Bronchial epithelial cell (primary cell): ENCODE data around the gene NFATC3. TPM values are rescaled to one million over a fixed set of nuclear protein-coding genes. Genes with fewer than 3 reads are reported as not detected.
A peak's percentile ranks its signal among the peaks of the same experiment; 100 is the strongest.
"Not testable (repeated sequence)": the region's sequence is repeated elsewhere in the genome, so short reads cannot be mapped to it uniquely, and the experiment has no call there.

Experiments
- DNase-seq: peaks from one replicate; pipeline ENCODE4 v3.0.0-alpha.2; 2010; ENCODE audit warnings: low read depth
- FAIRE-seq: peaks from 2 replicates; lab custom pipeline; 2011; peaks lifted over from hg19 to GRCh38; lab: Jason Lieb, UNC
- H3K27me3 ChIP-seq: 2 replicates; pipeline ENCODE4 v1.5.1; 2011; ENCODE audit warnings: low read length; ENCODE audit not compliant: control insufficient read depth, insufficient read depth
- H3K36me3 ChIP-seq: 2 replicates; pipeline ENCODE4 v1.5.1; 2011; ENCODE audit warnings: low read length; ENCODE audit not compliant: control insufficient read depth, insufficient read depth
- H3K4me3 ChIP-seq: 2 replicates; pipeline ENCODE4 v1.5.1; 2011; ENCODE audit warnings: mild to moderate bottlenecking, low read depth, low read length, control low read depth
- total RNA-seq: library from RNA; depleted of rRNA; stranded (reverse); fragments of >200 nt; gene quantifications from 2 replicates; pipeline ENCODE4 v1.2.1, GENCODE V29; 2014
- TF ChIP-seq, protein P1 (sequence below): IDR thresholded peaks from 2 replicates; pipeline ENCODE4 v1.5.1; 2011; ENCODE audit warnings: mild to moderate bottlenecking, moderate library complexity, low read length, control low read depth, inconsistent platforms; ENCODE audit not compliant: insufficient read depth, severe bottlenecking

Gene NFATC3
- total RNA-seq, 1 donor from 2014 or later: 5.8 TPM

GRCh38 chr16:68115851-68116250 lies 30.7 kb downstream of the NFATC3 start:
- Histone ChIP-seq H3K4me3 (no peak overlapping the region), H3K27me3 (no peaks in the 10 kb centered on the region), H3K36me3 (no peaks in the 10 kb centered on the region)
- no peak for FAIRE-seq
- TF ChIP-seq, protein P1, sequence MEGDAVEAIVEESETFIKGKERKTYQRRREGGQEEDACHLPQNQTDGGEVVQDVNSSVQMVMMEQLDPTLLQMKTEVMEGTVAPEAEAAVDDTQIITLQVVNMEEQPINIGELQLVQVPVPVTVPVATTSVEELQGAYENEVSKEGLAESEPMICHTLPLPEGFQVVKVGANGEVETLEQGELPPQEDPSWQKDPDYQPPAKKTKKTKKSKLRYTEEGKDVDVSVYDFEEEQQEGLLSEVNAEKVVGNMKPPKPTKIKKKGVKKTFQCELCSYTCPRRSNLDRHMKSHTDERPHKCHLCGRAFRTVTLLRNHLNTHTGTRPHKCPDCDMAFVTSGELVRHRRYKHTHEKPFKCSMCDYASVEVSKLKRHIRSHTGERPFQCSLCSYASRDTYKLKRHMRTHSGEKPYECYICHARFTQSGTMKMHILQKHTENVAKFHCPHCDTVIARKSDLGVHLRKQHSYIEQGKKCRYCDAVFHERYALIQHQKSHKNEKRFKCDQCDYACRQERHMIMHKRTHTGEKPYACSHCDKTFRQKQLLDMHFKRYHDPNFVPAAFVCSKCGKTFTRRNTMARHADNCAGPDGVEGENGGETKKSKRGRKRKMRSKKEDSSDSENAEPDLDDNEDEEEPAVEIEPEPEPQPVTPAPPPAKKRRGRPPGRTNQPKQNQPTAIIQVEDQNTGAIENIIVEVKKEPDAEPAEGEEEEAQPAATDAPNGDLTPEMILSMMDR: no peak
- no peak for DNase-seq

- TF ChIP-seq, protein P1: peak; percentile 38
- Histone ChIP-seq H3K27me3 (no peaks in the 10 kb centered on the region), H3K36me3 (no peaks in the 10 kb centered on the region), H3K4me3 (no peak overlapping the region)
- DNase-seq (peak; percentile 48), FAIRE-seq (no peak)
These were observed 31.2 kb downstream of the NFATC3 start for GRCh38 chr16:68116256-68116867.

DNA sequence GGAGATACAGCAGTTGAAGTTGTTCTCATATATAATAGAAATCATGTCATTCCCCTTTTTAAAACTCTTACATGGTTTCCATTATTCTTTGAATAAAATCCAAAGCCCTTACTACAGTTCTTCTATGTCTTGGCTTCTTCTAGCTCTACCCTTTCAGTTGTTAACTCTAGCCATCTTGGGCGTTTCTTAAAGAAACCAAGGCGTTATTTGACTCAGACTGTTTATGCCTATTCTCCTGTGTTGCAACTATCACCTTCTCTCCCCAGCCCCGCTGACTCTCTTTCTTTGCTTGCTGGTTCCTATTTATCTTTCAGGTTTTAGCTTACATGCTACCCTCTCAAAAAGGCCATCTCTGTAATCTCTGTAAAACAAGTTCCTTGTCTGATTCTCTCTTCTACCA lies 32.7 kb downstream of the NFATC3 start:
- Histone ChIP-seq H3K36me3 (no peaks in the 10 kb centered on the region), H3K27me3 (no peaks in the 10 kb centered on the region), H3K4me3 (no peak overlapping the region)
- TF ChIP-seq, protein P1: no peak
- FAIRE-seq (no peak), DNase-seq (no peak)

GRCh38 chr16:68118954-68119353 lies 33.8 kb downstream of the NFATC3 start:
- H3K4me3 ChIP-seq, H3K36me3 ChIP-seq, H3K27me3 ChIP-seq, DNase-seq, FAIRE-seq: not testable (repeated sequence)

DNA sequence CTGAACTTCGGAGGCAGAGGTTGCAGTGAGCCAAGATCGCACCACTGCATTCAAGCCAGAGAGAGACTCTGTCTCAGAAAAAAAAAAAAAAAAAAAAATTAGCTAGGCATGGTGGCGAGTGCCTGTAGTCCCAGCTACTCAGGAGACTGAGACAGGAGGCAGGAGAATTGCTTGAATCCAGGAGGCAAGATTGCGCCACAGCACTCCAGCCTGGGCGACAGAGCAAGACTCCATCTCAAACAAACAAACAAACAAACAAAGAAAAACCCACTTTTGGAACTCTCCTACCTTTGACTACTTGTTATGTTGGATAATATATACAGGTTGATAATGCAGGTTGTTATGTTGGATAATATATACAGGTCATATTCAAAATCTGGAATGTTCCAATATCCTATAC lies 35.3 kb downstream of the NFATC3 start:
- not testable (repeated sequence) for DNase-seq, H3K36me3 ChIP-seq, H3K27me3 ChIP-seq, H3K4me3 ChIP-seq, FAIRE-seq

DNA sequence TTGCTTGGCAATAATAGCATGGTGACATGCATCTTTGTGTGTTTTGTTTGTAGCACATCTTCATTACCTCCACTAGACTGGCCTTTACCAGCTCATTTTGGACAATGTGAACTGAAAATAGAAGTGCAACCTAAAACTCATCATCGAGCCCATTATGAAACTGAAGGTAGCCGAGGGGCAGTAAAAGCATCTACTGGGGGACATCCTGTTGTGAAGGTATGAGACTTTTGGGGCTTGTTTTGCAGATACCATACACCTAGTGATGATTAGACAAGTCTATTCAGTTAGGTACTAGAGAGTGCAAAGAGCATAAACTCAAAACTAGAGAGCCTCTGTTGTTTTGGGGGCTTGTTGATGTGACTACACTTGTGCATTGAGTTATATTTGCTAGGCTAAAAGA lies 41.2 kb downstream of the NFATC3 start:
- no peak overlapping the region for H3K4me3 ChIP-seq
- no peaks in the 10 kb centered on the region for H3K27me3 ChIP-seq
- H3K36me3 ChIP-seq: no peaks in the 10 kb centered on the region
- TF ChIP-seq, protein P1: no peak
- no peak for DNase-seq
- FAIRE-seq: no peak
